Suprapubic skin (tissue), 4 donors: ENCODE data around the gene PGRMC2. TPM values are rescaled to one million over a fixed set of nuclear protein-coding genes. Genes with fewer than 3 reads are reported as not detected.

Experiments
- DNase-seq, 2 donors: peaks; one replicate each; pipeline ENCODE4 v3.0.0-alpha.2; 2019; ENCODE audit warnings: low spot score in 2 of 2
- H3K27ac ChIP-seq: fragments of 200-600 bp; sonication (generic); one replicate; pipeline ENCODE4 v1.5.1; 2019
- H3K27me3 ChIP-seq: fragments of 200-600 bp; sonication (generic); one replicate; pipeline ENCODE4 v1.5.1; 2019
- H3K36me3 ChIP-seq: fragments of 200-600 bp; sonication (generic); one replicate; pipeline ENCODE4 v1.5.1; 2019
- H3K4me1 ChIP-seq: fragments of 200-600 bp; sonication (generic); one replicate; pipeline ENCODE4 v1.5.1; 2019
- H3K4me3 ChIP-seq: fragments of 200-600 bp; sonication (generic); one replicate; pipeline ENCODE4 v1.5.1; 2019; ENCODE audit warnings: mild to moderate bottlenecking
- H3K9me3 ChIP-seq: fragments of 200-600 bp; sonication (generic); one replicate; pipeline ENCODE4 v1.5.1; 2019
- EP300 ChIP-seq: sonication (generic); formaldehyde crosslinking; IDR thresholded peaks from one replicate; pipeline ENCODE4 v1.6.1; 2017; ENCODE audit warnings: antibody characterized with exemption
- POLR2A ChIP-seq, 2 donors: fragments of 450-650 bp; IDR thresholded peaks; one replicate each; pipeline ENCODE4 v1.6.1; 2017; ENCODE audit warnings: antibody characterized with exemption in 2 of 2, mild to moderate bottlenecking in 2 of 2, moderate library complexity in 2 of 2
- POLR2AphosphoS5 ChIP-seq, 3 donors: sonication (generic); formaldehyde crosslinking; IDR thresholded peaks; one replicate each; pipeline ENCODE4 v1.6.1; 2017; ENCODE audit warnings: antibody characterized with exemption in 3 of 3
- WGBS: methylation state at CpG from one replicate; pipeline ENCODE4 v1.1.5; 2018; 5-methylcytosine and 5-hydroxymethylcytosine counted together
- total RNA-seq, 4 donors: library from RNA; depleted of rRNA; stranded (reverse); fragments of >200 nt; gene quantifications; one replicate each; pipeline ENCODE4 v1.1.0, GENCODE V29; 2016
- TF ChIP-seq, protein P1 (sequence below), 2 donors: fragments of 200-600 bp in 1 of 2; fragments of 450-650 bp in 1 of 2; sonication (generic) in 1 of 2; IDR thresholded peaks; one replicate each; pipeline ENCODE4 v1.5.1; 2016 to 2019; ENCODE audit warnings: antibody characterized with exemption in 2 of 2, mild to moderate bottlenecking in 1 of 2, moderate library complexity in 1 of 2

The PGRMC2 gene
- total RNA-seq, 4 donors from 2014 or later: 47.6 to 68.3 (median 55.2) TPM

GRCh38 chr4:128234836-128235235 is 52.8 kb downstream of the PGRMC2 start:
- H3K4me1 ChIP-seq: no peaks in the 10 kb centered on the region
- no peak overlapping the region for H3K4me3 ChIP-seq
- TF ChIP-seq, protein P1, sequence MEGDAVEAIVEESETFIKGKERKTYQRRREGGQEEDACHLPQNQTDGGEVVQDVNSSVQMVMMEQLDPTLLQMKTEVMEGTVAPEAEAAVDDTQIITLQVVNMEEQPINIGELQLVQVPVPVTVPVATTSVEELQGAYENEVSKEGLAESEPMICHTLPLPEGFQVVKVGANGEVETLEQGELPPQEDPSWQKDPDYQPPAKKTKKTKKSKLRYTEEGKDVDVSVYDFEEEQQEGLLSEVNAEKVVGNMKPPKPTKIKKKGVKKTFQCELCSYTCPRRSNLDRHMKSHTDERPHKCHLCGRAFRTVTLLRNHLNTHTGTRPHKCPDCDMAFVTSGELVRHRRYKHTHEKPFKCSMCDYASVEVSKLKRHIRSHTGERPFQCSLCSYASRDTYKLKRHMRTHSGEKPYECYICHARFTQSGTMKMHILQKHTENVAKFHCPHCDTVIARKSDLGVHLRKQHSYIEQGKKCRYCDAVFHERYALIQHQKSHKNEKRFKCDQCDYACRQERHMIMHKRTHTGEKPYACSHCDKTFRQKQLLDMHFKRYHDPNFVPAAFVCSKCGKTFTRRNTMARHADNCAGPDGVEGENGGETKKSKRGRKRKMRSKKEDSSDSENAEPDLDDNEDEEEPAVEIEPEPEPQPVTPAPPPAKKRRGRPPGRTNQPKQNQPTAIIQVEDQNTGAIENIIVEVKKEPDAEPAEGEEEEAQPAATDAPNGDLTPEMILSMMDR (IDR thresholded peaks at IDR 0.05): no peak
- TF ChIP-seq POLR2AphosphoS5 (IDR thresholded peaks at IDR 0.05) (no peak), POLR2A (IDR thresholded peaks at IDR 0.05) (no peak), EP300 (no peak)
- no peaks in the 10 kb centered on the region for H3K9me3 ChIP-seq
- no peaks in the 10 kb centered on the region for H3K36me3 ChIP-seq
- no peak overlapping the region for H3K27ac ChIP-seq
- H3K27me3 ChIP-seq: no peaks in the 10 kb centered on the region
- DNase-seq: no peak
- WGBS: 91% methylated on average over 3 of the region's 3 CpGs

GRCh38 chr4:128232719-128233118 is 54.9 kb downstream of the PGRMC2 start:
- Histone ChIP-seq H3K4me1 (peaks cover 8% of the 10 kb centered on the region), H3K9me3 (no peaks in the 10 kb centered on the region), H3K36me3 (no peaks in the 10 kb centered on the region), H3K27ac (no peak overlapping the region), H3K4me3 (no peak overlapping the region), H3K27me3 (no peaks in the 10 kb centered on the region)
- DNase-seq: no peak
- 80% methylated on average over 3 of the region's 3 CpGs for WGBS
- TF ChIP-seq POLR2A (IDR thresholded peaks at IDR 0.05) (no peak), EP300 (no peak)
- TF ChIP-seq, protein P1 (IDR thresholded peaks at IDR 0.05): no peak

GRCh38 chr4:128228845-128229795 is 58.5 kb downstream of the PGRMC2 start:
- peak overlapping the region; percentile 4 for H3K27ac ChIP-seq
- no peak overlapping the region for H3K4me3 ChIP-seq
- 62% methylated on average over 6 of the region's 6 CpGs for WGBS
- no peaks in the 10 kb centered on the region for H3K27me3 ChIP-seq
- no peak for DNase-seq
- TF ChIP-seq EP300: no peak
- TF ChIP-seq, protein P1 (IDR thresholded peaks at IDR 0.05): no peak
- no peak for TF ChIP-seq POLR2A (IDR thresholded peaks at IDR 0.05)
- TF ChIP-seq POLR2AphosphoS5 (IDR thresholded peaks at IDR 0.05): no peak
- peaks cover 8% of the 10 kb centered on the region for H3K4me1 ChIP-seq
- no peaks in the 10 kb centered on the region for H3K9me3 ChIP-seq
- no peaks in the 10 kb centered on the region for H3K36me3 ChIP-seq

DNA sequence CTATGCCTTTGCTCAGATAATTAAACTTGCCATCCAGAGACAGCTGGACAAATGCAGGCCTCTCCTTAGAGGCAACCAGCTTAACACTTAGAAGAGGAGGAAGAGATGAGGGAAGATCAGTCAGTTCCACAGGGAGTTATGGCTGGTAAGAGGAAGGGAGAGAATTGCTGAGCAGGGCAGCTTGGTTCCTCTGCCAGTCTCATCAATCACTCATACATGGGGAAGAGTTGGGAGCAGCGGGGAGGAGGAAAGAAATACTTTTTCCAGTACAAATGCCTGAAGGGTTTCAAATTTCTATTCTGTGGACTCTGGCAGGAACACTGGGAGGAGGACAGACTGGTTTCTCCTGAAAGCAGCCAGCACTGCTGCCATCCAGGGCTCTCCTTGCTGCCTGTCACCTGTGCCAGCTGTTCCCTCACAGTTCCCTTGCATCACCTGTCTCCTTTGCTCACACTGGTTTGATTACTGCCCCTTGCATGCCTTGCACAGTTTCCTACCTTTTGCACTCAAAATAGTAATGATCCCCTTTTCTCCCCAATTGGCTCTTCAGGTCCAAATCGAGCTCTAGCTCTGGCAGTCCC is 59.5 kb downstream of the PGRMC2 start:
- Histone ChIP-seq H3K27me3 (no peaks in the 10 kb centered on the region), H3K4me1 (peaks cover 8% of the 10 kb centered on the region), H3K4me3 (no peak overlapping the region), H3K9me3 (no peaks in the 10 kb centered on the region), H3K27ac (peak overlapping the region; percentile 15), H3K36me3 (no peaks in the 10 kb centered on the region)
- WGBS: 39% methylated on average over 2 of the region's 2 CpGs
- TF ChIP-seq, protein P1 (IDR thresholded peaks at IDR 0.05): no peak
- TF ChIP-seq POLR2AphosphoS5 (IDR thresholded peaks at IDR 0.05) (no peak), EP300 (no peak), POLR2A (IDR thresholded peaks at IDR 0.05) (no peak)
- DNase-seq: no peak

DNA sequence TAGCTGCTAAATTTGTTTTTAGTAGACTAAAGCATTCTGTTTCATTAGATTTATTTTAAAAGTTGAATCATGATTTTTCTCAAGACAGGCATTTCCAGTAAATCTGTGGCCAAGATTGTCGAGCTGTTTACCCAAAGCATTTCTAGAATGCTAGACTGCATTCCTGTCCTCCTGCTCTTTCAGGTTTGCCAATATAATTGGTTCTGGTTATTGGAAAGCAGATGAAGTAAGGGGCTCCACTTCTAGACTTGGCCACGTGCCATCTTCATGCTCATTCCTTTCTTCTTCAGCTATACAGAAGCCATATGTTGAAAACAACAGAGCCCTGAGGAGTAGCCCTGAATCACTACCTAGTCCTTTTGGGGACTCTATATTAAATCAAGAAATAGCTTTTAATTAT is 62.5 kb downstream of the PGRMC2 start:
- H3K27me3 ChIP-seq: no peaks in the 10 kb centered on the region
- H3K27ac ChIP-seq: no peak overlapping the region
- DNase-seq: no peak
- H3K36me3 ChIP-seq: no peaks in the 10 kb centered on the region
- no peak for TF ChIP-seq EP300
- no peak for TF ChIP-seq POLR2AphosphoS5 (IDR thresholded peaks at IDR 0.05)
- no peak for TF ChIP-seq POLR2A (IDR thresholded peaks at IDR 0.05)
- TF ChIP-seq, protein P1 (IDR thresholded peaks at IDR 0.05): no peak
- peaks cover 8% of the 10 kb centered on the region for H3K4me1 ChIP-seq
- H3K4me3 ChIP-seq: no peak overlapping the region
- WGBS: 49% methylated on average over 2 of the region's 2 CpGs
- H3K9me3 ChIP-seq: no peaks in the 10 kb centered on the region
